ENCODE data around the gene ACTL10. TPM values are rescaled to one million over a fixed set of nuclear protein-coding genes. Genes with fewer than 3 reads are reported as not detected.
"Not testable (repeated sequence)": the region's sequence is repeated elsewhere in the genome, so short reads cannot be mapped to it uniquely, and the experiment has no call there.

Gene ACTL10
- total RNA-seq, 1 donor from 2014 or later, result 1.7 TPM

GRCh38 chr20:33646191-33646590 lies 20.6 kb upstream of the ACTL10 start:
- no peak for DNase-seq (ENCODE audit: extremely low spot score, unreplicated experiment)
- no peak for TF ChIP-seq CTCF (conservative IDR thresholded peaks at IDR 0.05)
- Mint-ChIP-seq H3K9me3 (no peaks in the 10 kb centered on the region), H3K4me3 (no peak overlapping the region), H3K27me3 (no peaks in the 10 kb centered on the region), H3K4me1 (ENCODE audit: unreplicated experiment) (peaks cover 46% of the 10 kb centered on the region), H3K27ac (no peak overlapping the region), H3K36me3 (peaks cover 40% of the 10 kb centered on the region)

- H3K27ac Mint-ChIP-seq, result not testable (repeated sequence)
These were observed 19.7 kb upstream of the ACTL10 start for GRCh38 chr20:33646959-33647602.

GRCh38 chr20:33647603-33648395 lies 18.9 kb upstream of the ACTL10 start:
- peak overlapping the region; percentile 97 for H3K27ac Mint-ChIP-seq
- peaks cover 40% of the 10 kb centered on the region for H3K36me3 Mint-ChIP-seq
- no peak overlapping the region for H3K4me3 Mint-ChIP-seq
- TF ChIP-seq CTCF (conservative IDR thresholded peaks at IDR 0.05), result no peak
- no peaks in the 10 kb centered on the region for H3K27me3 Mint-ChIP-seq
- no peak for DNase-seq (ENCODE audit: extremely low spot score, unreplicated experiment)
- H3K4me1 Mint-ChIP-seq (ENCODE audit: unreplicated experiment), result peaks cover 56% of the 10 kb centered on the region
- H3K9me3 Mint-ChIP-seq, result no peaks in the 10 kb centered on the region

More at GRCh38 chr20:33646959-33647602, 19.7 kb upstream of the ACTL10 start:
- peaks cover 55% of the 10 kb centered on the region for H3K4me1 Mint-ChIP-seq (ENCODE audit: unreplicated experiment)
- DNase-seq (ENCODE audit: extremely low spot score, unreplicated experiment); H3K4me3 Mint-ChIP-seq; H3K9me3 Mint-ChIP-seq; H3K27me3 Mint-ChIP-seq: not testable (repeated sequence)
- H3K36me3 Mint-ChIP-seq, result peaks cover 42% of the 10 kb centered on the region

- H3K4me3 Mint-ChIP-seq, result no peak overlapping the region
- H3K27ac Mint-ChIP-seq, result peak overlapping the region; percentile 97
- no peaks in the 10 kb centered on the region for H3K9me3 Mint-ChIP-seq
- H3K27me3 Mint-ChIP-seq, result no peaks in the 10 kb centered on the region
- peaks cover 61% of the 10 kb centered on the region for H3K4me1 Mint-ChIP-seq (ENCODE audit: unreplicated experiment)
- DNase-seq (ENCODE audit: extremely low spot score, unreplicated experiment), result no peak
- no peak for TF ChIP-seq CTCF (conservative IDR thresholded peaks at IDR 0.05)
- H3K36me3 Mint-ChIP-seq, result peaks cover 35% of the 10 kb centered on the region
These were observed 18.2 kb upstream of the ACTL10 start for GRCh38 chr20:33648396-33649004.

- peak overlapping the region; percentile 97 for H3K27ac Mint-ChIP-seq
- no peak for DNase-seq (ENCODE audit: extremely low spot score, unreplicated experiment)
- peak overlapping the region; percentile 32 for H3K4me3 Mint-ChIP-seq
- H3K36me3 Mint-ChIP-seq, result peaks cover 35% of the 10 kb centered on the region
- H3K9me3 Mint-ChIP-seq, result no peaks in the 10 kb centered on the region
- H3K4me1 Mint-ChIP-seq (ENCODE audit: unreplicated experiment), result peaks cover 69% of the 10 kb centered on the region
- no peak for TF ChIP-seq CTCF (conservative IDR thresholded peaks at IDR 0.05)
- no peaks in the 10 kb centered on the region for H3K27me3 Mint-ChIP-seq
These were observed 17.5 kb upstream of the ACTL10 start for GRCh38 chr20:33649201-33649681.

Measured in type B pancreatic cell (in vitro differentiated cells).